Hepatocyte (in vitro differentiated cells): Measurements from ENCODE around the gene MOB2.
"Not testable (repeated sequence)": the region's sequence is repeated elsewhere in the genome, so short reads cannot be mapped to it uniquely, and the experiment has no call there.

ENCODE experiments used
- CTCF ChIP-seq: fragments of 200-600 bp; sonication (generic); IDR thresholded peaks from 2 replicates; pipeline ENCODE4 v1.5.1; 2016; ENCODE audit warnings: antibody characterized with exemption, mild to moderate bottlenecking; ENCODE audit not compliant: poor library complexity
- EZH2 ChIP-seq: fragments of 200-600 bp; sonication (generic); IDR thresholded peaks from 2 replicates; pipeline ENCODE4 v1.6.1; 2016; ENCODE audit warnings: antibody characterized with exemption, mild to moderate bottlenecking, borderline replicate concordance

- not testable (repeated sequence) for TF ChIP-seq CTCF, EZH2
Observed at GRCh38 chr11:1423406-1423805, 63.2 kb downstream of the MOB2 start.
